GM21619 (cell line): ENCODE data around the gene TCF12.
A peak's percentile ranks its signal among the peaks of the same experiment; 100 is the strongest.

ENCODE experiments used
- ATAC-seq: cut with Tn5 transposase; IDR thresholded peaks from one replicate; pipeline ENCODE4 v1.9.1; 2021; ENCODE audit not compliant: unreplicated experiment

Gene TCF12

DNA sequence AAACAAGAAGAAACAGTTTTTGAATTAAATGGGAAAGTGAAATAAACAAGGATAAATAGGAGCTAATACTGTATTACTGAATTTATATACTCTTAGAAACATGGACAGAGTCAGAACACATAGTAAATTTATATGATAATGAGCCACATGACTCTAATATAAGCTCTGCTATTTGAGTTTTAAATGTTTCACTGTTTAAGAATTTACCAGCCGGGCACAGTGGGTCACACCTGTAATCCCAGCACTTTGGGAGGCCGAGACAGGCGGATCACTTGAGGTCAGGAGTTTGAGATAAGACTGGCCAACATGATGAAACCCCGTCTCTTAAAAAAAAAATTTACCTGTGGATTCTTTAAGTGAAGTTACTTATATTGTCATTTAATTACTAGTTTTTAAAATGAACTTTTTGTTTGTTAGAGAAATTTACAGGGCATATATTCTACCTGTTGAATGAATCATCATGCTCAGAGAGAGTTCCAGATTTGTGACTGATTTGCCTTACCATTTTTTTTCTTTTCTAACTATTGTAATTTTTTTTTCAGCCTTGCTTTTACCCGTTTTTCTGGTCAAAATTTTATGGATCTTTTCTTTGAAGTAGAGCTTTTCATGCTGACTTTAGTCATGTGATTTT, 125.7 kb downstream of the TCF12 start:
- ATAC-seq: no peak

DNA sequence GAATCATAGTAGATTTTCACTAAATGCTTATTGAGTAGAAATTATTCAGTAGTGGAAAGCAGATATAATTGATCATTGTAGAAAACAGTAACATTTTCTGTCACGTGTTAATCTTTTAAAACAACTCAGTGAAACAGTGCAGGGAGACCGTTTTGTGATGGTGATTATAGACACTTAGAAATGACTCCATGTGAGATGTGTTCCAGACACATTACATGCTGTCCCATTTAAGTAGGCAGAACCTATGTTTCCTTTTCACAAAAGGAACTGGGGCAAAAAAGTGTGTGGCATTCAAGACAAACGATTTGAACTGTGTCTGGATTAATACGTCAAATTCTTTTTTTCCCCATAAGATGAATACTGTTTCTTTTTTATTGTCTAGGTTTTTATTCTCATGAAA, 126.5 kb downstream of the TCF12 start:
- ATAC-seq: no peak

DNA sequence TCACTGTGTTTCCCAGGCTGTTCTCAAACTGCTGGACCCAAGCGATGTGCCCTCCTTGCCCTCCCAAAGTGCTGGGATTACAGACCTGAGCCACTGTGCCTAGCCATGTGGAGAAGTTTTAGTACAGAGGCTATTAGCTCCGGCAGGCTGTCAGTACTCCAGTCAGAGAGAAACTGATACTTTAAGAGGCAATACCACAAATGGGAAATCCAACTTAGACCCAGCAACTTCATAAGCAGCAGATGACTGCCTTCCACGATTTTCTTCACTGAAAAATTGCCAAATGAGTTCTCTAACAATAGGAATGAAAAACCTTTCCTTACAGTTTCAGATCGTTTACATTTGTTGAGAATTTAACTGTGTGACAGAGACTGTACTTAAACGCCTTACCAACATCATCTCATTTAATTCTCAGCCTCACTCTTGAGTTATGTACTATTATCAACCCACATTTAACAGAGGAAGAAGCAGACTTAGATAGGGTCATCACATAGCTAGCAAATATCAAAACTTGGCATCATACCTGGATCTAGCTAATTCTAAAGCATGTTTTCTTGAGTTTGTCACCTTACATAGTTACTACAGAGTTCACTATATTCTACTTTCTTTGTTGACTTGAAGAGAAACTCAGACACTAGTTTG, 127.4 kb downstream of the TCF12 start:
- peak; percentile 96 for ATAC-seq

DNA sequence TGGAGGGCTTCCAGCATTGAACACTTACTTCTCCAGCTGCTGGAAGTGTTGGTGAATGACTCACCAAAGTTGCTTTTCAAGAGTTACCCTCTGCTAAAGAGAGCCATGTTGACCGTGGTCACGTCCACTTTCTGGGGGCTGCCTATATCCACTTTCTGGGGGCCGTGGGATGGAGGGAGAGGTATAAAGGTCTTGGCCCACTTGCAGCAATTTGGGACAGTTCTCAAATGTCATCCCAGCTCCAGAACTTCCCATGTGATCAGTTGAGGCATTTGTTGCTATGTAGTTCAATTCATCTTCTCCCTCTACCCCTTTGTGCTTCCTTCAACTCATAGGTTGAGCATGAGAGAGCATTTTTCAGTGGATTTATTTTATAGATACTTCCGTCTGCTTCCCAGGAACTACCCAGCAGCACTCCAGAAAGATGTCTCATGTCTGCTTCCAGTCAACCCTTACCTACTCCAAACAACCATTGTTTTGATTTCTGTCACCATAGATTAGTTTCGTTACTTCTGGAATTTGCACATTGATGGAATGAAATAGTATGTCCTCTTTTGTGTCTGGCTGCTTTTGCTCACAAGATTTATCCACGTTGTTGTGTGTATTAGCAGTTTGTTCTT, 130.6 kb downstream of the TCF12 start:
- ATAC-seq: no peak

DNA sequence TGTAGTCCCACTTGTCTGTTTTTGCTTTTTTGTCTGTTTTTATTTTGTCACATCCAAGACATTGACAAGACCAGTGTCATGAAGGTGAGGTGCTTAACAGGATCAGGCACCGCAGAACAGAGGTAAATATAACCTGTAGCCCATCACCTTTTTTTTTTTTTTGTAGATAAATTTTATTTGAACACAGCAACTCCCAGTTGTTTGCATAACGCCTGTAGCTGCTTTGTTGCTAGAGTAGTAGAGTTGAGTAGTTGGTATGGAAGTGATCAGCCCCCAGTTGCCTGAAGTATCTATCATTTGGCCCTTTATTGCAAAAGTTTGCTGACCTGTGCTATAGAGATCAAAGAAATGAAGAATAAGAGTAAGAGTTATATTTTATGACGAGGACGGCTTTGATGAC, 135.0 kb downstream of the TCF12 start:
- no peak for ATAC-seq

DNA sequence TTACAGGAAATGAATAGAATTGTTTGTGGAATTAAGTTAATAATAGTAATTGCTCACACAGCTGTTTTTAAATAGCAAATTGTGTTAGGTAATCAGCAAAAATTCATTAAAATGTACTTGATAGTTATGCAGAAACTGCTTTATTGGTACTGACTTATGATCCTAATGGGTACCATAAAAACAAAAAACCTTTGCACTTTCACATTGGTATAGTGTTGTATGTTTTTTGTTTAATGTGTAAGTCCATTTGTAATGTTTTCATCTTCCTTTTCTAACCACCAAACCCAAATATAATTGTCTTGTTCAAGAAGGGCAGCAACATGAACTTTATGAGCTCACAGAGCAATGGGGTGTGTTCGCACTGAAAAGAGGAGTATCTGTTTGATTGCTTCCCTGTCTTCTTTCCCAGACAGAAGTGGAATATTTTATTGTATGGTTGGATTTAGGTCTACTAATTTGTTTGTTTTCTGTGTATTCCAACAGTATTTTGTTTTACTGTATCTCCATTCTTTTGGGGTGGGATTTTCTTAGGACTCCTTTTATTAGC, 135.8 kb downstream of the TCF12 start:
- ATAC-seq: no peak

DNA sequence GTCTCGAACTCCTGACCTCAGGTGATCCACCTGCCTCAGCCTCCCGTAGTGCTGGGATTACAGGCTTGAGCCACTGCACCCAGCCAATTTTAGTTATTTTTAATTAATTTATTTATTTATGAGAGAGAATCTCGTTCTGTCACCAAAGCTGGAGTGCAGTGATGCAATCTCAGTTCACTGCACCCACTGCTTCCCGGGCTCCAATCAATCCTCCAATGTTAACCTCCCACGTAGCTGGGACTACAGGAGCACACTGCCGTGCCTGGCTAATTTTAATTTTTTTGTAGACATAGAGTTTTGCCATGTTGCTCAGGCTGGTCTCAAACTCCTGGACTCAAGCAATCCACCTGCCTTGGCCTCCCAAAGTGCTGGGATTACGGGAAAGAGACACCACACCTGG, 137.9 kb downstream of the TCF12 start:
- ATAC-seq: no peak

DNA sequence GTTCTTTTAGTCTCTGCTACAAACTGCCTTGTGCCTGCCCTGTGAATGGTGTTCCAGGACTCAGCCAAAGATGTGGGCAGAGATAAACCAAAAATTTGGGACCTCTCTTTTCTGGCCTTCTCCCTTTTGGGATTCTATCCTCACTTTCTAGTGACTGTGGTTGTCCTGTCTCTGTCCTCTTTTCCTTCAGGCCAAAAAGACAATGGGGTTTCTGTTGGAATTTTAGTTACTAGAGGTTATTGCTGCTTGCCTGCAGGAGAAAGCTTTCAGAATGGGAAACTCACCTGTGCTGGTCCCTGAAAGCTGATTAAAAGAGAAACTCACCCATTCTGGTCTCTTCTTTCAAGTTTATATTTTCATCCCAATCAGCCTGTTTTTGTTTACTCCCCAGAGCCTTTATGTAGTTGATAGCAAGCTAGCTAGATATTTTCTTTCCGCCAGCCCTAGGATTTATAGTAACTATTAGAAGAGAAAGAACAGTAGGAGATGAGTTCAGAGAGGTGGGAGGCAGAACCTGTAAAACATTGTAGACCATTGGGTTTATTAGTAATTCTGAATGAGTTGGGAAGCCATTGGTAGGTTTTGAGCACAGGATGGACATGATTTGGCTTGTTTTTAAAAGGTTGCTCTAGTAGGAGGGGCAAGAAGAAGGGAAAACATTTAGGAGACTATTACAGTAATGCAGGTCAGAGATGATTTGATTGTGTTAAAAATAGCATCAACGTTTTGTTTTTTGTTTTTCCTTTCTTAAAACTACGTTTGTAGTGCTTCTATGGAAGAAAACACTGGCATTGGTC, 138.9 kb downstream of the TCF12 start:
- no peak for ATAC-seq

DNA sequence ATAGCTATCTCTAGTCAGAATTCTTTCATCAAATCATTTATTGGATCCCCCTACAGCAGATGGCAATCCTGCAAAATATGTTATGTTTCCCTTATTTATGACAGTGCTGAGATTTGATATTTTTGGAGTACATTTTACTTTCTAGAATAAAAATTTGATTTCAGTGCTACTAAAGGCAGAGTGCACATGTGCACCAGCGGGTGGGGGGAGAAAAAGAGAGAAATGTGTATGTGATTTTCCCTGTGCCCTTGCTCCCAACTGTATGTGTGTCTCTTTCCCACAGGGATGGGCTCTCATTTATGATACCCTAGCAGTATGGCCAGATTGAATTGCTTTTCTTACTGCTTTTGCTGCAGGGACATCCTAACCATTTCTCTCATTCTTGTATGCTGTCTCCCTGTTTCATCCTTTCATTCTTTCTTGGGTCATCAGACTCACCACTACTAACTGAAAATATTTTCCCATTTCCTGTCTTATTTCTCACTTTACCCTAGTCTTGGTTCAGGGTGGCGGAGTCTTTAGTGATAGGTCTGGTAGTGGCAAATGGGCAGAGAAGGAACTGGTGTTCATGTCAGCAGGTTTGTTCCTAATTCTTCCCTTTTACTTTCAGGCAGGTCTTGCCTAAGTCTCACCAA, 140.7 kb downstream of the TCF12 start:
- ATAC-seq: no peak

DNA sequence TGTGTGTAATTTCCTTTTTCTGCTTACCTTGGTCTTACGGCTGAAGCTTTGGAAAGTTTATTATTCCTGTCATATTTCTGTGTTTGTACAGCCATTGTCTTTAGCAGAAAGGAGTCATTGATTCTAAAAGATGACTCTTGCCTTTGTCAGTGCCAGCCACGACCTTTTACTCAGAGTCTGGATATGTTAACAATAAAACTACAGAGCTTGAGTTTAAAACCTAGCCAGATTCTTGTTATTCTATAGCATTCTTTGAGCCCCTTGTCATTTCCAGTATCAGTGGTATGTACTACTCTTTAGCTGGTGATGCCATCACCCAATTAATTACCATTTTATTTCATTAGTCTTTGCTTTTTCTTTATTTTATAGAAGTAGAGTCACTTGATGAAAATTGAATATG, 142.4 kb downstream of the TCF12 start:
- ATAC-seq: no peak

DNA sequence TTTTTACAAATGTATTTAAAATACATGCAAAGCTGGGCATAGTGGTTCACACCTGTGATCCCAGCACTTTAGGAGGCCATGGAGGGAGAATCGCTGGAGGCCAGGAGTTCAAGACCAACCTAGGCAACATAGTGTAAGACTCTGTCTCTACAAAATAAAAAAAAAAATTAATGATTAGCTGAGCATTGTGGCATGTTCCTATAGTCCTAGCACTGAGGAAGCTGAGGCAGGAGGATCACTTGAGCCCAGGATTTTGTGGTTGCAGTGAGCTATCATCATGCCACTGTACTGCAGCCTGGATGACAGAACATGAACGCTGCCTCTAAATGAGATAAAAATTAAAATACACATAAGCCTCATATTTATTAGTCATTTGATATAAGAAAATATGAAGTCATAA, 142.8 kb downstream of the TCF12 start:
- ATAC-seq: no peak

DNA sequence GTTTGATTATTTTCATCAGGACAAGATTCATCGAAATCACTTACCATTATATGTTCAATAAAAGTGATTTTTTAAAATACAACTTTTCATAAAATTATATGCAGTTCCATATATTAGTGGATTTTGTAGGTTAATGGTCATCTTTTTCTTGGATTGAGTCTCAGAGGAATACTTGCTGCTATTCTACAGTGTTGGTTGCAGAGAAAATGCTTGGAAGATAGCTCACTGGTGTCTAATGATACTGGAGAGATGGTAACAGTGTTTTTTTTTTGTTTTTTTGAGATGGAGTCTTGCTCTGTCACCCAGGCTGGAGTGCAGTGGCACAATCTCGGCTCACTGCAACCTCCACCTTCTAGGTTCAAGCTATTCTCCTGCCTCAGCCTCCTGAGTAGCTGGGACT, 143.3 kb downstream of the TCF12 start:
- ATAC-seq: no peak

DNA sequence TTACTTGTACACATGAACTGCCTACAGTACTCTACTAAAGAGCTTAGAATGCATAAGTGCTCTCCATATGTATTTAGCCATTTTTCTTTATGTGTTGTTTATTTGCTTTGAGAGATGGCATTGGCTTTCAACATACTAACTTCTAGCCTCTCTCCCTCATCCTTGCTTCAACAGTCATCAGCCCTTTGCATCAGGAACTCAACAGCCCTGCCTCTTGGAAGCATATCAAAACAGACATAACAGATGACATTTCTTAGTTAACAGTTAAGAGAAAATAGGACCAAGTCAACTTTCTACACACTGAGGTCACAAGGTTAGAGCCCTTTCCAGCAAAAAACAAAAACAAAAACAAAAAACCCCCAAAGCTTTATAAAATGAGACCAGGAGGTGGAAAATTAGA, 145.6 kb downstream of the TCF12 start:
- no peak for ATAC-seq

DNA sequence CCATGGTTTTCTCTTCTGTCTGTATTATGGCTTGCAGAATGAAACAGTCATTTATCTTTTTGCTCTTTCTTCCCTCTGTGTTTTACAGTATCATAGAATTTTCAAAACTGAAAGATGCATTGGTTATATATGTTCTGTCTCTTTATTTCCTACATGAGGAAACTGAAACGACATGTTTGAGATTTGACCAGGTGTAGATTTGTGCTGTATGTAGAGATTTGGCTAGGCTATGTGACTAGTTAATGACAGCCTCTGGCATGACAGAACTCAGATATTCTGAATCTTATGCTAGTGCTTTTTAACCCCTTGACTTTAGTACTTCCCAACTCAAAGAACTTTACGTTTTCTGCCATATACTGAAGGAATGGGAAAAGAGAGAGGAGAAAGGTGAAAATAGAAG, 151.0 kb downstream of the TCF12 start:
- ATAC-seq: no peak

DNA sequence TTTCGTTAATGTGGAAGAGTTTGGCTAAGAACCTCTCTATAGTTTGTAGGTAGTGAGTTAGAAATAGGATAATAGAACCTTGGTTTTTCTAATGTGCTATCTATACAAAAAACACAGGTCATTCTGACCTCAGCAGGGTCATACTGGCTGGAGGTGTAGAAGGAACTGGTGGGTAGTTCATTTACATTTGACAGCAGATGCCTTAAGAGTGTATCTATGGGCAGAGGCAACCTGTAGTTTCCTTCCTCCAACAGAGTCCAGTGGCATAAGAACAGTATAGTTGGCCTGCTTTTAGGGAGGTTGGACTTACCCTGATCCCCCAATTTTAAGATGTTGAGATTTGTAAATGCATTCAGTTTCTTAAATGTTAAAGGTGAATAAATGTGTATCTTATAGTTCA, 152.2 kb downstream of the TCF12 start:
- ATAC-seq: no peak

DNA sequence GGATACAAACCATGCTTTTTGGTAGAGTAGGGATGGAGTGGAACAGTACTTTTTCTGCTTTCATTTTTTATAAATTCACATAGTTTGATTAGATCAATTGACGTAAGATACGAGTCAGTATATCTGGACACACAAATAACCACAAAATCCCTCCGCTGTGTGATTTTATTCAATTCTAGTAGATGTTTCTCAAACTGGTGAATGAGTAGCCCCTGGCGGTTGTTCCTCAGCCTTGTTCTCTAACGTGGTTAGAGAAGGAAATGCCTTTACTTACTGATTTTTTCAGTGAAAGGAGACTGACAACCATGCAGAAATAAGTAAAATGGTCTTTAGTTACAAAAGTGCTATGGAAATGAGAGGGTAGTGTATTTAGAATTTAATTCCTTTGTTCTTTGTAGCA, 161.0 kb downstream of the TCF12 start:
- no peak for ATAC-seq

DNA sequence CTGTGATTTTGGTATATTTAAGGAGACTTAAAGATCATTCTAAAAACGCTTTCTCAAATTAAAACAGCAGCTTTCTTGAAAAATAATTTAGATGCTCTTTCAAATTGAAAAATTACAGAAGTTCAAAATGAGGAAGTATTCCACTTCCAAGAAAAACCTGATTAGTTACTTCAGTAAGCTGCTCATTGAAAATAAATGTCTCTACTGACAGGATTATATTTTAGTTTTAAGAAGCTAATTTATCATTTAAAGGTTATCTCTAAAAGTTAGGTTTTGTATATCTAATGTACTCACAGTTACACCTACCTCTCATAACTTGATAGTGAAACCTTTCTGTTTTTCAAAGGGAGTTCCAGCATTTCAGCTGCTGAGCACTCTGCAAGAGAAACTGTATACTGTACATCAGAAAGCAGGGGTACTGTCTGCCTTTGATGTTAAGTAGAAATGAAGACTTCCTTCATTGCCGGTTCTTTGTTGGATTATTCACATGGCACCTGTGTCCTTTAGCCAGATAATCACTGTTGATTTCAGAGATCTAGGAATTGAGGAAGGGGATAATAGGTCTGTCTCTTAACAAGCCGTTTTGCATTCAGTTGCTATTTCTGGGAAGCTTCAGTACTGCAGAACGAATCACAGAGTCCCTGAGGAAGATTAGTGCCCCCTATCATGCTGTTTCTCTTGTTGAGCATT, 161.6 kb downstream of the TCF12 start:
- no peak for ATAC-seq

DNA sequence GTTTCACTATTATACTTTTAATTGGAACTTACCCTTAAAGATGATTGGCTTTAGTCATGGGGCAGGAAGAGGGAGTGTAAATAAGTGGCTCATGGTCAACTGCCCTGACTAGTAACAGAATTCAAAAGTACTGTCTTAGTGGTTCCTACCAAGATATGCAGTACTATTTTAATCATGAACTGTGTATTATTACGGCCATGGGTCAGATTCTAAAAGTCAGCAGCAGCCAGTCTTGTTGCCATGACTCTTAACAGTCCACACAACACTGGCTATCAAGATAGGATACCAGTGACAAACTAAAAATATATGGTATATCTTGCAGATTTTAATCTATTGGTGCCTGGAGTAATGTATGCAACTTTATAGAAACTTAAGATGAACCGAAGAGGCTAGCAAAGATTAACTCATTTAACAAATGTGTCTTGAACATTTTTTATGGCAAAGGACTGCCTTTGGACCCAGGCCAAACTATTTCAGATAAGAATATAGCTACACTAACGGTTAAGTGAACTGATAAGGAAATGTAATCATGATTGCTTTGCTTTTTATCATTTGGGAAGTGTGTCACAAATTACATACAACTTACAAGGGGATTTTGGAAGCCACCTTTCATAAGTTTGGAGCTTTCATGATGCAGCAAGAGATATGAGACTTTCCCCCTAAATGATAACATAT, 163.7 kb downstream of the TCF12 start:
- no peak for ATAC-seq

DNA sequence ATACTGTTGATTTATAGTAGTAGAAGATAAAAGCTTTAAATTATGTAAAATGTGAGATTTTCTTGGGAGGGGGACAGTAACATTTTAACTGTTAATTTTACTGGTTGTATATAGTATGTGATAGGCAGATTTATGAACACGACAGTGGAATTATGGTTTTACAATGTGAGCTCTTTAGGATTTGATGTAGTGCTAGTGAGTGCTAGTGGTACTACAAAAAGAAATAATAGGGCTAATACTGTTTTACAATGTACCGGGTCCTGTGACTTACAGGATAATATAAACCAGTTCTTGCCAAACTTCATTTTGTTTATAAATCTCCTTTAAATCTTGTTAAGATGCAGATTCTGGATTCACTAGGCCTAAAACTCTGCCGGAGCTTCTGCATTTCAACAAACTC, 165.7 kb downstream of the TCF12 start:
- no peak for ATAC-seq

DNA sequence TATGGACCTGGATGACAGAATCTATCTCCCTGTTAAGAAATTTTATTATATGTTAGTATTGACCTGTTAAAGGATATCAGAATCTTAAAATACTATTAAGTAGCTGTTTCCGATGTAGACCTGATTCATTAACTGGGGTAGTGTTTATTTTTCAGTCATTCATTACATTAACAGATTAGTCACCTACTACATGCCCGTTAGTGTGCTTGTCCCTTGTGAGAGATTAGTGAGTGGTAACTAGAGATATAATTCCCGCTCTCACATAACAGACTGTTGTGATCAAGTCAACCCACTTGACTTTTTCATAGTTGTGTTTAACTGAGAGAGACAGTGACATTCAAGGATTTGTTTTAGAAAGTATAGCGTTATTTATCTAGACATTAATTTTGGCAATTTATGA, 166.8 kb downstream of the TCF12 start:
- ATAC-seq: no peak
